Peyer's patch (tissue), 4 donors: ENCODE data around the gene TMA7.

ENCODE experiments used
- POLR2A ChIP-seq, 2 donors: fragments of 450-650 bp; IDR thresholded peaks; one replicate each; pipeline ENCODE4 v1.5.1; 2017; ENCODE audit warnings: antibody characterized with exemption in 2 of 2, mild to moderate bottlenecking in 2 of 2, moderate library complexity in 2 of 2
- TF ChIP-seq, protein P1 (sequence below), 6 experiments: fragments of 450-650 bp in 4 of 6; fragments of 200-600 bp in 2 of 6; sonication (generic) in 1 of 6; IDR thresholded peaks; one replicate each; pipeline ENCODE4 v1.5.1; 2017 to 2019; ENCODE audit warnings: antibody characterized with exemption in 6 of 6, mild to moderate bottlenecking in 3 of 6, moderate library complexity in 1 of 6

DNA sequence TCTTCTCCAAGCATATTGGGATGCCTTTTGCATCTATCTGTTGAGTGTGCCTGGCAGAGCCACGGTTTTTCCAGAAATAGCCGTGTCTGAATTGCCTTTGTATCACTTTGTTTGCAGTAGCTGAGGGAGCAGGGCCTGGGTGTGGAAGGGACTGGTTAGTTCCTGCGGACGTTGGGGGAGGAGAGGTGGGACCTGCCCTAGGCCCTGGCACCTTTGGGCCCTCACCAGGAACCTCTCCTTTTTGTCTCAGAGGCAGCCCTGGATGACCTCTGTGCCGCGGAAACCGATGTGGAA is 25.1 kb downstream of the TMA7 start:
- TF ChIP-seq, protein P1, sequence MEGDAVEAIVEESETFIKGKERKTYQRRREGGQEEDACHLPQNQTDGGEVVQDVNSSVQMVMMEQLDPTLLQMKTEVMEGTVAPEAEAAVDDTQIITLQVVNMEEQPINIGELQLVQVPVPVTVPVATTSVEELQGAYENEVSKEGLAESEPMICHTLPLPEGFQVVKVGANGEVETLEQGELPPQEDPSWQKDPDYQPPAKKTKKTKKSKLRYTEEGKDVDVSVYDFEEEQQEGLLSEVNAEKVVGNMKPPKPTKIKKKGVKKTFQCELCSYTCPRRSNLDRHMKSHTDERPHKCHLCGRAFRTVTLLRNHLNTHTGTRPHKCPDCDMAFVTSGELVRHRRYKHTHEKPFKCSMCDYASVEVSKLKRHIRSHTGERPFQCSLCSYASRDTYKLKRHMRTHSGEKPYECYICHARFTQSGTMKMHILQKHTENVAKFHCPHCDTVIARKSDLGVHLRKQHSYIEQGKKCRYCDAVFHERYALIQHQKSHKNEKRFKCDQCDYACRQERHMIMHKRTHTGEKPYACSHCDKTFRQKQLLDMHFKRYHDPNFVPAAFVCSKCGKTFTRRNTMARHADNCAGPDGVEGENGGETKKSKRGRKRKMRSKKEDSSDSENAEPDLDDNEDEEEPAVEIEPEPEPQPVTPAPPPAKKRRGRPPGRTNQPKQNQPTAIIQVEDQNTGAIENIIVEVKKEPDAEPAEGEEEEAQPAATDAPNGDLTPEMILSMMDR (IDR thresholded peaks at IDR 0.05), result no peak
- no peak for TF ChIP-seq POLR2A (IDR thresholded peaks at IDR 0.05)
